GM21528 (cell line): ENCODE results near the gene XYLT2.

Experiments used
- ATAC-seq: cut with Tn5 transposase; IDR thresholded peaks from one replicate; pipeline ENCODE4 v1.9.1; 2021; ENCODE audit warnings: mild to moderate bottlenecking, moderate library complexity; ENCODE audit not compliant: unreplicated experiment, low FRiP score

Gene XYLT2

GRCh38 chr17:50347117-50347893 is 1.4 kb downstream of the XYLT2 start:
- no peak for ATAC-seq

- ATAC-seq: no peak
Measured at GRCh38 chr17:50347894-50348291, 2.0 kb downstream of the XYLT2 start.

DNA sequence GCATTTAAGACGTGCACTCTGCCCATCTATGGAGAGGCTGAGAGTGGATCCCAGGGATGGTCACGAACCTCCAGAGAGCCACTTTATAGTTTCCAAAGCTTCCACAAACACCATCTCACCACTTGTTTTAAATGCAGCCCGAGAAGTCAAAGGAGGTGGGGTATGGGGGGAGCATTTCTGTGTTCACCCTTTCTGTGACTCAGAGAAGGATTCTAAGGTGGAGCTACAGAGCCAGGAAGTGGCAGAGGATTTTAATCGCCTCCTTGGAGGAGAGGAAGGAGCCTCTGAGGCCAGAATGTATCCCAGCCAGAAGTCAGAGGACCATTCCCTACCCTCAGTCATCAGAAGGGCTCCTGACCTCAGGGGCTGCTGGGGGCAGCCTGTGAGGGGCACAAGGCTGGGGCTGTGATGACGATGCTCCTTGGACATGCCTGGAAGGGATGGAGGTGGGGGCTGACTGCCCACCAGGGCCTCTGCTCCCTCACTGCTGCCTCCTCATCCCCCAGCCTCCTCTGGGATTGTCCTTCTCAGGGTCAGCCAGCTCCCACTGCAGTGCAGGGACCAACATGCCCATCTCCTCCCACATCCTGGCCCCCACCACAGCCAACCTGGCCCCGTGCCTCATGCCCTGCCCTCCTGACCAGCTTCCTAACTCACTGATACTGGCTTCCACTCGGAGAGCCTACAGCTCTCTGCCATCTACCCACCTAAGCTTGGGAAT is 2.8 kb downstream of the XYLT2 start:
- no peak for ATAC-seq

DNA sequence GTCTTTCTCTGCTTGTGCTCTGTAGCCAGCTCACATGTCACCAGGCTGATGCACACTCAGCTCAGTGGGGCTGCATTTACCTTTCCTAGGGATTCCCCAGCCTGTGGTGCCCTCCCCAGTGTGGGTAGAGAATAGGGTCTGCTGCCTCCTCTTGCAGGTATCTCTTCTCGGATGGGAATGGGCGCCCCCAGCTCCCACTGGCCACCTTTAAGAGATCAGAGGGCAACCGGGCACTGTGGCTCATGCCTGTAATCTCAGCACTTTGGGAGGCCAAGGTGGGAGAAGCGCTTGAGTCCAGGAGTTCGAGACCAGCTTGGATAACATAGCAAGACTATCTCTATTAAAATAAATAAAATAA is 3.3 kb downstream of the XYLT2 start:
- ATAC-seq: no peak

- no peak for ATAC-seq
Measured at GRCh38 chr17:50350733-50351132, 4.8 kb downstream of the XYLT2 start.

GRCh38 chr17:50352072-50352692 is 6.3 kb downstream of the XYLT2 start:
- ATAC-seq: no peak

GRCh38 chr17:50352693-50353599 is 7.0 kb downstream of the XYLT2 start:
- ATAC-seq: no peak

DNA sequence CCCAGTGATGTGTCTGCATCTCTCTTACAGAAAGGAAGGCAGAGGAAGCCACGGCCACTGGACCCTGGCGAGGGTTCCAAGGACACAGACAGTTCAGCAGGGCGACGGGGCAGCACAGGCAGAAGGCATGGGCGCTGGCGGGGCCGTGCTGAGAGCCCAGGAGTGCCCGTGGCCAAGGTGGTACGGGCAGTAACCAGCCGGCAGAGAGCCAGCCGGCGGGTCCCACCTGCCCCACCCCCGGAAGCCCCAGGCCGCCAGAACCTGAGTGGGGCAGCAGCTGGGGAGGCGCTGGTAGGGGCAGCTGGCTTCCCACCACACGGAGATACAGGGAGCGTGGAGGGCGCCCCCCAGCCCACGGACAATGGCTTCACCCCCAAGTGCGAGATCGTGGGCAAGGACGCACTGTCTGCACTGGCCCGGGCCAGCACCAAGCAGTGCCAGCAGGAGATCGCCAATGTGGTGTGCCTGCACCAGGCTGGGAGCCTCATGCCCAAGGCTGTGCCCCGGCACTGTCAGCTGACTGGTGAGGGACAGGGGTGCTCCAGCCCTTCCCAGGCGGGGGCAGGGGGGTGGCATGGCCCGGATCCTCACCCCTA is 7.8 kb downstream of the XYLT2 start:
- ATAC-seq: no peak

- no peak for ATAC-seq
Measured at GRCh38 chr17:50354198-50354597, 8.3 kb downstream of the XYLT2 start.

- no peak for ATAC-seq
Measured at GRCh38 chr17:50354776-50355175, 8.8 kb downstream of the XYLT2 start.

DNA sequence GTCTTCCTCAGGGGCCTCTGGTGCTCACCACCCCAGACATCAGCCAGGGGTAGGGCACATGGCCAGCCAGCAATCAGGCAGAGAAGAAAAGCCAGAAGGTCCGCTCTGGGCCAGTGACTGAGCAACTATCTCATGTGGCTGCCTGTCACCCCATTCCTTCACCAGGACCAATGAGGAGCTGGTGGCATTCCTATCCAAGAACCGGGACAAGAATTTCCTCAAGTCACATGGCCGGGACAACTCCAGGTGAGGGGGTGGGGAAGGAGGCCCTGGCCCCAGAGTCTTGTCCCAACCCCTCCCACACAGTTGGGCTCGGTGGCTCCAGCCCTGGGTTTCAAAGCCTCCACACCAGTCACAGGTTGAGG is 9.4 kb downstream of the XYLT2 start:
- ATAC-seq: no peak

GRCh38 chr17:50355701-50356341 is 9.9 kb downstream of the XYLT2 start:
- ATAC-seq: no peak

DNA sequence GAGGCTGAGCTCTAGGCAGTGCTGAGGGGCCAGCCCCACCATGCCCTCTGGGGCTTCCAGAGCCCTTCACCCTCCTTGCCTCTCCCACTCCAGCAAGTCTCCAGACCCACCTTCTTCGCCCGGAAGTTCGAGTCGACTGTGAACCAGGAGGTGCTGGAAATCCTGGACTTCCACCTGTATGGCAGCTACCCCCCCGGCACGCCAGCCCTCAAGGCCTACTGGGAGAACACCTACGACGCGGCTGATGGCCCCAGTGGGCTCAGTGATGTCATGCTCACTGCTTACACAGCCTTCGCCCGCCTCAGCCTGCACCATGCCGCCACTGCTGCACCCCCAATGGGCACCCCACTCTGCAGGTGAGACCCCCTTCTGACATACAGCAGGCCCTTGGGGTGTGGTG is 10.5 kb downstream of the XYLT2 start:
- no peak for ATAC-seq

- no peak for ATAC-seq
Measured at GRCh38 chr17:50356892-50357510, 11.1 kb downstream of the XYLT2 start.

DNA sequence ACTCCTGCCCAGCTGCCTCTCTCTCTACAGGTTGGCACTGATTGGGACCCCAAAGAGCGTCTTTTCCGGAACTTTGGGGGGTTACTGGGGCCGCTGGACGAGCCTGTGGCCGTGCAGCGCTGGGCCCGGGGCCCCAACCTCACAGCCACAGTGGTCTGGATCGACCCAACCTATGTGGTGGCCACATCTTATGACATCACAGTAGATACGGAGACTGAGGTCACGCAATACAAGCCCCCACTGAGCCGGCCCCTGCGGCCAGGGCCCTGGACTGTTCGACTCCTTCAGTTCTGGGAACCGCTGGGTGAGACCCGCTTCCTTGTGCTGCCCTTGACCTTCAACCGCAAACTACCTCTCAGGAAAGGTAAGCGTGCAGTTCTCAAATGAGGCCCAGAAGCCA is 12.3 kb downstream of the XYLT2 start:
- no peak for ATAC-seq

DNA sequence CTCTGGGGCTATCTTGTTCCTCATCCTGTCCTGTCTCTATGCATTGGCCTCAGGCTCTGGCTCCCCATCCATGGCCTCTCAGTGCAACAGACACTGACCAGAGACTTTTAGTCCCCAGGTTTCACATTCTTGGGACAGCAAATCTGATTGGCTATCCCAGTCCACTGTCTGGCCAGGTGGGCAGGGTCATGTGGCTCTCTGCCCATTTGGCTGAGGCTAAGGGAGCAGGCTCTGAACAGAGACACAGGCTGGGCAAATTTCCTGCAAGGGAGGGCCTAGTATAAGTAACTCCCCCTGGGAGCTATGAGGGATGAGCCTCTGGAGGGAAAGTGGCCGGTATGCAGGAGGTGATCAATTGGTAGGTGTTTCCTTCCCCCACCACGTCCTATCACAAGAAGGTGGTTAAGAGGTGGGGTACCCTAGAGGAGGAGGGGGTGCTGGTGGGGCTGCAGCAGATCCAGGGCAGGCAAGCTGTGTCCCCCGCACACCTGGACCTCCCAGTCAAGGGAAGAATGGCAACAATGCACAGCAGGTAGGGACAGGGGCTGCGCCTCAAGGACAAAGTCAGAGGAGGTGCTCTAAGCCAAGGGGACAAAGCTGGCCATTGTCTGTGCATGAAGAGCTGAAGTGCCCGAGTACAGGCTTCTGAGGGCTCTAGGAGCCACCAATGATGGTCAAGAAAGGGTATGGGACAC is 13.2 kb downstream of the XYLT2 start:
- no peak for ATAC-seq

DNA sequence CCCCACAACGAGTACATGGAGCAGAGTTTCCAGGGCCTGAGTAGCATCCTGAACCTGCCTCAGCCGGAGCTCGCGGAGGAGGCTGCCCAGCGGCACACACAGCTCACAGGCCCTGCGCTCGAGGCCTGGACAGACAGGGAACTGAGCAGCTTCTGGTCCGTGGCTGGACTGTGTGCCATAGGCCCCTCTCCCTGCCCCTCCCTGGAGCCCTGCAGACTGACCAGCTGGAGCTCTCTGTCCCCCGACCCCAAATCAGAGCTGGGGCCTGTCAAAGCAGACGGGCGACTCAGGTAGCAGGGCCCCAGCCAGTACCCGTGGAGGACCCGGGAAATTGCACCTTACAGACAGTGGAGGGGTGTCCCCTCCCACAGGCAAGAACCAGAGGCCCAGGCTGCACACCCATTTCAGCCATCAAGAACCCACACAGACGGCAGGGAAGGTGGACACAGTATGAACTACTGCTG is 14.1 kb downstream of the XYLT2 start:
- no peak for ATAC-seq

- ATAC-seq: no peak
Measured at GRCh38 chr17:50360486-50361115, 14.7 kb downstream of the XYLT2 start.
